CD4-positive, alpha-beta T cell treated with Interleukin-6 for 4 hours (primary cell): Measurements from ENCODE around the gene C19orf47.
"Not testable (repeated sequence)": the region's sequence is repeated elsewhere in the genome, so short reads cannot be mapped to it uniquely, and the experiment has no call there.

Experiments used
- DNase-seq: peaks from one replicate; pipeline ENCODE4 v3.0.0-alpha.2; 2020; ENCODE audit warnings: mixed read lengths

Gene C19orf47

GRCh38 chr19:40376286-40376862 is 28.2 kb upstream of the C19orf47 start:
- no peak for DNase-seq

DNA sequence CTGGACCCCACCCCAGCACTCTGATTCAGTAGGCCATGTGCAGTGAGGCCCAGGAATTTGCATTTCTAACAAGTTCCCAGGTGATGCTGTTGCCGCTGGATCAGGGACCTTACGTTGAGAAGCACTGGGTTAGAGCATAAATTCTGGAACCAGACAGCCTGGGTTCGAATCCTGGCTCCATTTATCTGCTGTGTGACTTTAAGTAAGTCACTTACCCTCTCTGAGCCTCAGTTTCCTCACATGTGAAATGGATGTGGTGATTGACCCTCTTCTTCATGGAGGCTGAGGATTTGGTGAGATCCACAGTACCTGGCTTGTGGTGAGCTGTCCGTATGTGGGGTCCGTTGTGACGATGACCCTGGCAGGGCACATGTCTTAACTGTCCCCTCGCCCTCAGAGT is 25.9 kb upstream of the C19orf47 start:
- no peak for DNase-seq

- DNase-seq, result no peak
Observed at GRCh38 chr19:40371802-40372122, 23.6 kb upstream of the C19orf47 start.

GRCh38 chr19:40370997-40371801 is 23.0 kb upstream of the C19orf47 start:
- no peak for DNase-seq

DNA sequence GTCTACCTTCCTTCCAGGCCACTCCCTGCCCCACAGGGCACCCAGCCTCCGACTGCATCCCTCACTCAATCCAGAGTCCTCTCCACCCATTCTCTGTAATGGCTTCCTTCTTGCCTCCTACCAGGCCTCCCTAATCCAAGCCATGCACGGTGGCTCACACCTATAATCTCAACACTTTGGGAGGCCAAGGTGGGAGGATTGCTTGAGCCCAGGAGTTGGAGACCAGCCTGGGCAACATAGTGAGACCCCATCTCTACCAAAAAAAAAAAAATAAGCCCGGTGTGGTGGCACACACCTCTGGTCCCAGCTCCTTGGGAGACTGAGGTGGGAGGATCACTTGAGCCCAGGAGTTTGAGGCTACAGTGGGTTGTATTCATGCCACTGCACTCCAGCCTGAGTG is 22.1 kb upstream of the C19orf47 start:
- DNase-seq, result not testable (repeated sequence)

DNA sequence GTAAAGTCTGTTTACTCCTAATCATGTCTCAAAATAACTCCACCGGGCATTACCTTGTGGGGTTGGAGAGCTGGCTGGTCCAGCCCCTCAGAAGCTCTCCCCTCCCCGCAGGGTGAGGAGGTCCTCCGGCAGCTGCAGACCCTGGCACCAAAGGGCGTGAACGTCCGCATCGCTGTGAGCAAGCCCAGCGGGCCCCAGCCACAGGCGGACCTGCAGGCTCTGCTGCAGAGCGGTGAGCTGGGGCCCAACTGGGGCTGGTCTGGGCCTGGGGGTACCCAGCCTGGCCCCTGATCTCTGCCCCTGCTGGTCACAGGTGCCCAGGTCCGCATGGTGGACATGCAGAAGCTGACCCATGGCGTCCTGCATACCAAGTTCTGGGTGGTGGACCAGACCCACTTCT is 21.6 kb upstream of the C19orf47 start:
- no peak for DNase-seq

GRCh38 chr19:40367577-40368434 is 19.6 kb upstream of the C19orf47 start:
- DNase-seq, result no peak

DNA sequence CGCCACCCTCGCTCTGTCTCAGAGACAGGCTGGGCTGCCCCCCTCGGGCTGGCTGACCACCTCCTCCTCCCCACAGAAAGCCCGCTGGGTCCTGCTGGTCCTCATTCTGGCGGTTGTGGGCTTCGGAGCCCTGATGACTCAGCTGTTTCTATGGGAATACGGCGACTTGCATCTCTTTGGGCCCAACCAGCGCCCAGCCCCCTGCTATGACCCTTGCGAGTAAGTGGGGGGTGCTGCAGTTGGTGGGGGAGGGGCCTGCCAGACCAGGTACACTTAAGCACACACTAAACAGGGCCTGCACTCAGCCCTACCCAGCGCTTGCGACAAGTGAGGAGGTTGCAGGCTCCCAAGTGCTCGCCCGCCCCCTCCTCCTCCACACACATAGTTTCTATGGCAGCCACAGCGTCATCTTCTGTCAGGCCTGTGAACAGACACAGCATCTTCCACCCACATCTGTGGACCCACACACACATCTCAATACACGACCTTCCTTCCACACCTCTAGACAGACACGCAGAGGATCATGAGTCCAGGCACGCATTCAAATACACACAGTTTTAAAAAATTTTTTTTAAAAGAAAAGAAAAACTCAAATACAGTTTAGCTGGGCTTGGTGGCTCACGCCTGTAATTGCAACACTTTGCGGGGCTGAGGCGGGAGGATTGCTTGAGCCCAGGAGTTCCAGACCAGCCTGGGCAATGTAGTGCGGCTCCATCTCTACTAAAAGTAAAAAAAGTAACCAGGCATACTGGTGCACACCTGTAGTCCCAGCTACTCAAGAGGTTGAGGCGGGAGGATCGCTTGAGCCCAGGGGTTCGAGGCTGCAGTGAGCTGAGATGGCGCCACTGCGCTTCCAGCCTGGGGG is 18.7 kb upstream of the C19orf47 start:
- no peak for DNase-seq

GRCh38 chr19:40365613-40366401 is 17.6 kb upstream of the C19orf47 start:
- peak; percentile 45 for DNase-seq

GRCh38 chr19:40365010-40365409 is 16.8 kb upstream of the C19orf47 start:
- no peak for DNase-seq

DNA sequence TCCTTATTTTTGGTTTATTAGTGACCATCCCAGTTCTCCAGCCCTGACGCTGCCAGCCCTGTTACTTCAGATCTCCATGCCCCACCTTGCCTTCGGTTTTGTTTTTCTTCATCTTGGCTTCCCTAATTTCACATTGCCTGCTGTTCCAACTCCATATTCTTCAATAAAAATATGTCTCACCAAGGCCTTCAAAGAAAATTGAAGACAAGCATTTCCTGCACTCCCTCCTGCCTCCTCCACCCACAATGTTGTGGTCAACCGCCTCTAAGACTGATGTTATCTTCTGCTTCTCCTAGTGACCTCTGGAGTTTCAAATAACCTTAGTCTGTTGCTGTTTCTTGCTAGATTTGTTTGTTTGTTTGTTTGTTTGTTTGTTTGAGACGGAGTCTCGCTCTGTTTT is 14.9 kb upstream of the C19orf47 start:
- no peak for DNase-seq

DNA sequence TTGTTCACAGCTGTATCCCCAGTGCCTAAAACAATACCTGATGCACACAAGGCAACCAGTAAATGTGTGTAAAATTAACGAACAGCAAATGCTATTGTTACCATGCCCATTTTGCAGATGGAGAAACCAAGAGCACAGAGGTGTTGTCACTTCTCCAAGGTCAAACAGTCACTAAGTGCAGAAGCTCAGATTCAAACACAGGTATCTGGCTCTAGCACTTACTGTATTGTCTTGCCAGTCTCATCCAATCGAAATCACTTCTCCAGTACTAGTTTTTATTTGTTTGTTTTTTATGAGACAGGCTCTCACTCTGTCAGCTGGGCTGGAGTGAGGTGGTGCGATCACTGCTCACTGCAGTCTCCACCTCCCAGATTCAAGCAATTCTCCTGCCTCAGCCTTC is 14.0 kb upstream of the C19orf47 start:
- DNase-seq, result no peak

DNA sequence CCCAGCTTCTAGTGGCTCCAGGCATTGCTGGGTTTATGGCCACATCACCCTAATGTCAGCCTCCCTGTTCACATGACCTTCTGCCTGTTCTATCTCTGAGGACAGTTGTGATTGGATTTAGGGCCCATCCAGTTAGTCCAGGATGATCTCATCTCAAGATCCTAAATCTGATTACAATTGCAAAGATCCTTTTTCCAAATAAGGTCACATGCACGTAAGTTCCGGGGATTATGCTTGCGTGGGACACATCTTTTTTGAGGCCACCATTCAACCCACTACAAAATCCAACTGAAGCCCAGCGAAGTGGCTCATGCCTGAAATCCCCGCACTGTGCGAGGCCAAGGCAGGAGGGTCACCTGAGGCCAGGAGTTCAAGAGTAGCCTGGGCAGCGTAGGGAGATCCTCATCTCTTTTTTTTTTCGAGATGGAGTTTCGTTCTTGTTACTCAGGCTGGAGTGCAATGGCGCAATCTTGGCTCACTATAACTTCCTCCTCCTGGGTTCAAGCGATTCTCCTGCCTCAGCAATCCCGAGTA is 12.6 kb upstream of the C19orf47 start:
- DNase-seq, result no peak

GRCh38 chr19:40360020-40360707 is 12.0 kb upstream of the C19orf47 start:
- DNase-seq, result no peak

GRCh38 chr19:40358773-40359172 is 10.6 kb upstream of the C19orf47 start:
- DNase-seq, result no peak

GRCh38 chr19:40357640-40358039 is 9.4 kb upstream of the C19orf47 start:
- no peak for DNase-seq

- DNase-seq, result no peak
Observed at GRCh38 chr19:40356681-40357595, 8.7 kb upstream of the C19orf47 start.

GRCh38 chr19:40355975-40356680 is 7.9 kb upstream of the C19orf47 start:
- no peak for DNase-seq

- DNase-seq, result no peak
Observed at GRCh38 chr19:40348961-40349507, 837 bp upstream of the C19orf47 start.
